K562 (cell line): ENCODE measurements around the gene TBC1D5. TPM values are rescaled to one million over a fixed set of nuclear protein-coding genes. Genes with fewer than 3 reads are reported as not detected.

Experiments used
- ATAC-seq: fragments of 200-7000 bp; cut with Tn5 transposase; 3 replicates; pipeline ENCODE4 v1.9.1; 2020; ENCODE audit warnings: moderate library complexity
- BruUV-seq: library from RNA; stranded (reverse); fragments of 400-500 nt; replicated peaks from 2 replicates; lab custom pipeline; 2021; lab: Mats Ljungman, UMichigan
- CTCF ChIA-PET: fragments of 300-600 bp; formaldehyde crosslinking; extraction: SDS; loops from one replicate; lab custom pipeline; 2021; ENCODE audit warnings: low intra/inter-chr PET ratio; lab: Yijun Ruan, JAX
- POLR2A ChIA-PET: fragments of 300-600, 350-650 bp; sonication (Branson Sonifier 250); formaldehyde crosslinking; extraction: SDS; loops from one replicate; lab custom pipeline; 2021; ENCODE audit warnings: antibody characterized with exemption, inconsistent platforms; lab: Yijun Ruan, JAX
- DNase-seq, 4 experiments: peaks; one replicate each; pipeline versions ENCODE4 v3.0.0 to v3.0.0-alpha.2; 2011 to 2018; ENCODE audit warnings: low spot score in 3 of 4, mixed read lengths in 3 of 4; ENCODE audit errors: extremely low read depth in 1 of 4
- FAIRE-seq: peaks from 2 replicates; lab custom pipeline; 2011; peaks lifted over from hg19 to GRCh38; lab: Jason Lieb, UNC
- H2AFZ ChIP-seq: 2 replicates; pipeline ENCODE4 v1.6.0; 2011; ENCODE audit warnings: low read depth, low read length, control low read depth, inconsistent platforms
- H3K27ac ChIP-seq: fragments of 200-600 bp; 3 replicates; pipeline ENCODE4 v1.8.0; 2011; ENCODE audit warnings: low read depth, mild to moderate bottlenecking, control low read depth, inconsistent platforms, low read length, moderate library complexity, mixed read lengths; ENCODE audit errors: extremely low read depth
- H3K27me3 ChIP-seq, 2 experiments: fragments of 300-600 bp in 1 of 2; 2 replicates in 1 of 2; 3 replicates in 1 of 2; pipeline versions ENCODE4 v1.6.0 to v1.8.0; 2011; ENCODE audit warnings: inconsistent platforms in 2 of 2, low read length in 2 of 2, mild to moderate bottlenecking in 1 of 2, mixed read lengths in 1 of 2, moderate library complexity in 1 of 2; ENCODE audit not compliant: control insufficient read depth in 2 of 2, insufficient read depth in 2 of 2
- H3K36me3 ChIP-seq: fragments of 300-600 bp; 3 replicates; pipeline ENCODE4 v1.8.0; 2011; ENCODE audit warnings: mild to moderate bottlenecking, low read length, inconsistent platforms; ENCODE audit not compliant: control insufficient read depth, insufficient read depth
- H3K4me1 ChIP-seq, 2 experiments: fragments of 200-600 bp in 1 of 2; replicated peaks in 1 of 2; 2 replicates in 1 of 2; 3 replicates in 1 of 2; pipeline versions ENCODE4 v1.5.1 to v1.8.0; 2011; ENCODE audit warnings: inconsistent platforms in 2 of 2, low read length in 2 of 2, mild to moderate bottlenecking in 1 of 2, mixed read lengths in 1 of 2, moderate library complexity in 1 of 2; ENCODE audit not compliant: control insufficient read depth in 2 of 2, insufficient read depth in 2 of 2
- H3K4me2 ChIP-seq: 2 replicates; pipeline ENCODE4 v1.6.1; 2011; ENCODE audit warnings: low read length, control low read depth, inconsistent platforms, mixed read lengths; ENCODE audit not compliant: insufficient read depth
- H3K4me3 ChIP-seq: fragments of 200-600 bp; sonication (generic), shearing (Covaris generic); 2 replicates; pipeline ENCODE4 v1.5.1; 2016; ENCODE audit warnings: control low read depth, inconsistent platforms
- H3K79me2 ChIP-seq: fragments of 200-600 bp; 3 replicates; pipeline ENCODE4 v1.8.0; 2011; ENCODE audit warnings: low read length, inconsistent platforms; ENCODE audit not compliant: control insufficient read depth, insufficient read depth
- H3K9ac ChIP-seq, 2 experiments: 2 replicates each; pipeline versions ENCODE4 v1.6.0 to v1.6.1; 2011; ENCODE audit warnings: low read depth in 2 of 2, low read length in 2 of 2, control low read depth in 1 of 2, inconsistent platforms in 1 of 2, mild to moderate bottlenecking in 1 of 2, mixed read lengths in 1 of 2; ENCODE audit not compliant: insufficient read depth in 1 of 2
- H3K9me1 ChIP-seq: one replicate; pipeline ENCODE4 v1.6.0; 2011; ENCODE audit warnings: inconsistent platforms, mild to moderate bottlenecking, low read length, moderate library complexity; ENCODE audit not compliant: control insufficient read depth, insufficient read depth
- H3K9me3 ChIP-seq: replicated peaks from 2 replicates; pipeline ENCODE4 v1.5.1; 2011; ENCODE audit warnings: low read depth, low read length, inconsistent platforms; ENCODE audit not compliant: control insufficient read depth, insufficient read depth
- H4K20me1 ChIP-seq: replicated peaks from 2 replicates; pipeline ENCODE4 v1.6.1; 2011; ENCODE audit warnings: low read length, inconsistent platforms, mixed read lengths; ENCODE audit not compliant: control insufficient read depth, insufficient read depth
- FOXO4 ChIP-seq: fragments of 450-650 bp; formaldehyde crosslinking; IDR thresholded peaks from 2 replicates; pipeline ENCODE4 v1.4.0; 2020; ENCODE audit warnings: mild to moderate bottlenecking, moderate library complexity
- GABPA ChIP-seq: fragments of 200-800 bp; sonication (Bioruptor generic); conservative IDR thresholded peaks from 2 replicates; pipeline ENCODE4 v1.6.1; 2016; ENCODE audit warnings: low read depth, missing genetic modification characterization, missing compliant biosample characterization
- ZFP30 ChIP-seq: fragments of 250-450 bp; sonication (Bioruptor Pico); IDR thresholded peaks from 2 replicates; pipeline ENCODE4 v1.8.0; 2022; ENCODE audit warnings: moderate library complexity, mild to moderate bottlenecking, inconsistent platforms, borderline replicate concordance
- whole genome bisulfite sequencing: fragments of 100-300 bp; shearing (Covaris generic); methylation state at CpG from one replicate; pipeline ENCODE4 v1.1.6; 2016; ENCODE audit warnings: low coverage, mixed read lengths; ENCODE audit not compliant: insufficient coverage; ENCODE audit errors: missing lambda C conversion rate; 5-methylcytosine and 5-hydroxymethylcytosine counted together
- in situ Hi-C: fragments of 300-500 bp; cut with MboI; formaldehyde crosslinking; loops from 4 replicates; pipeline ENCODE4 v1.15.0; 2018; ENCODE audit warnings: inconsistent platforms, mixed read lengths
- intact Hi-C: fragments of 100-400 bp; cut with micrococcal nuclease; formaldehyde crosslinking; loops from 2 replicates; pipeline ENCODE4 v1.14.2; 2022
- polyA plus RNA-seq, 8 experiments: library from polyadenylated mRNA; depleted of rRNA in 4 of 8; stranded (reverse) in 5 of 8; unstranded in 3 of 8; fragments of >200 nt; fragmentation: Nextera tagmentation in 2 of 8; fragmentation: Illumina TruSeq in 1 of 8; extraction: Ambion mirVana in 2 of 8; extraction: Trizol in 1 of 8; gene quantifications; 2 replicates each; pipeline versions ENCODE4 v1.2.1 to v1.2.3, GENCODE V29; 2011 to 2014; ENCODE audit warnings: inconsistent platforms in 1 of 8, missing spikeins in 1 of 8
- total RNA-seq, 7 experiments: library from RNA; depleted of rRNA in 6 of 7; stranded (reverse); fragments of >200 nt in 6 of 7; fragmentation: Illumina TruSeq in 2 of 7; extraction: Trizol in 2 of 7; gene quantifications; 2 replicates each; pipeline versions ENCODE4 v1.2.1 to v1.2.3, GENCODE V29; 2011 to 2021; ENCODE audit warnings: low replicate concordance in 1 of 7
- TF ChIP-seq, protein P1 (sequence below): fragments of 450-650 bp; formaldehyde crosslinking; IDR thresholded peaks from 2 replicates; pipeline ENCODE4 v1.4.0; 2020; ENCODE audit warnings: mild to moderate bottlenecking

TBC1D5 gene
- total and polyA plus RNA-seq, 9 of the 15 experiments (the other 6 are each of a cell fraction or from before 2014, with no cell fraction given) = 2.9 to 38.1 (median 25.6) TPM

- H3K4me2 ChIP-seq = no peak overlapping the region
- no peak overlapping the region for H3K4me3 ChIP-seq
- FAIRE-seq (no peak), DNase-seq (no peak), ATAC-seq (no peak)
- 65% methylated on average over 3 of the region's 3 CpGs for WGBS
- H3K36me3 ChIP-seq = no peaks in the 10 kb centered on the region
- no peaks in the 10 kb centered on the region for H3K27me3 ChIP-seq
- no TSS peak for BruUV-seq
- POLR2A ChIA-PET = interaction anchor here (0.6 kb wide), 1 partner anchor 1486 kb away, joined by 4 read pairs; no protein-coding TSS in a partner anchor
- in situ Hi-C loops = no loop called here
- H3K9ac ChIP-seq = no peak overlapping the region
- H3K9me3 ChIP-seq = no peaks in the 10 kb centered on the region
- no peaks in the 10 kb centered on the region; a peak in 1 of 5 replicates for H3K4me1 ChIP-seq
- TF ChIP-seq, protein P1, sequence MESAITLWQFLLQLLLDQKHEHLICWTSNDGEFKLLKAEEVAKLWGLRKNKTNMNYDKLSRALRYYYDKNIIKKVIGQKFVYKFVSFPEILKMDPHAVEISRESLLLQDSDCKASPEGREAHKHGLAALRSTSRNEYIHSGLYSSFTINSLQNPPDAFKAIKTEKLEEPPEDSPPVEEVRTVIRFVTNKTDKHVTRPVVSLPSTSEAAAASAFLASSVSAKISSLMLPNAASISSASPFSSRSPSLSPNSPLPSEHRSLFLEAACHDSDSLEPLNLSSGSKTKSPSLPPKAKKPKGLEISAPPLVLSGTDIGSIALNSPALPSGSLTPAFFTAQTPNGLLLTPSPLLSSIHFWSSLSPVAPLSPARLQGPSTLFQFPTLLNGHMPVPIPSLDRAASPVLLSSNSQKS (CRISPR knock-in tag) = no peak
- TF ChIP-seq ZFP30 (CRISPR knock-in tag) (no peak), FOXO4 (CRISPR knock-in tag) (no peak), GABPA (tag) (no peak)
- no peaks in the 10 kb centered on the region for H3K9me1 ChIP-seq
- no peaks in the 10 kb centered on the region for H3K79me2 ChIP-seq
- intact Hi-C loops = no loop called here
- CTCF ChIA-PET = no interaction called here
- no peak overlapping the region for H2AFZ ChIP-seq
- H4K20me1 ChIP-seq = no peaks in the 10 kb centered on the region
- H3K27ac ChIP-seq = no peak overlapping the region
Observed at GRCh38 chr3:17360991-17361390, 381.4 kb downstream of the TBC1D5 start.
